Measurements from ENCODE around the gene ZNF320.
"Not testable (repeated sequence)": the region's sequence is repeated elsewhere in the genome, so short reads cannot be mapped to it uniquely, and the experiment has no call there.

ZNF320 gene

DNA sequence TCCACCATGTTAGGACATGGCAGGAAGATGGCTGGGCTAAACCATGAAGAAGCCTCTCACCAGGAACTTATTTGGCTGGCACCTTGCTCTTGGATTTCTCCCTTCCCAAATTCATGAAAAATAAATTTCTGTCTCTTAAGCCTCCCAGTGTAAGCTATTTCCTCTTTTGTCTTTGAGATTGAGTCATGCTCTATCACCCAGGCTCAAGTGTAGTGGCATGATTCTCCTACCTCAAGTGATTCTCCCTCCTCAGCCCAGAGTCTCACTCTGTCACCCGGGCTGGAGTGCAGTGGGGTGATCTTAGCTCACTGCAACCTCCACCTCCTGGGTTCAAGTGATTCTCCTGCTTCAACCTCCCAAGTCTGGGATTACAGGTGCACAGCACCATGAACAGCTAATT, 13.2 kb upstream of the ZNF320 start:
- DNase-seq (ENCODE audit: low read depth), result no peak
- no peak for TF ChIP-seq CTCF (IDR thresholded peaks at IDR 0.05; ENCODE audit: control insufficient read depth, extremely low read depth, insufficient read depth)
- no peak overlapping the region for H3K4me3 ChIP-seq (ENCODE audit: low read depth, low read length)

- not testable (repeated sequence) for DNase-seq (ENCODE audit: low read depth); H3K4me3 ChIP-seq (ENCODE audit: low read depth, low read length)
Measured at GRCh38 chr19:52904052-52904780, 6.8 kb upstream of the ZNF320 start.

DNA sequence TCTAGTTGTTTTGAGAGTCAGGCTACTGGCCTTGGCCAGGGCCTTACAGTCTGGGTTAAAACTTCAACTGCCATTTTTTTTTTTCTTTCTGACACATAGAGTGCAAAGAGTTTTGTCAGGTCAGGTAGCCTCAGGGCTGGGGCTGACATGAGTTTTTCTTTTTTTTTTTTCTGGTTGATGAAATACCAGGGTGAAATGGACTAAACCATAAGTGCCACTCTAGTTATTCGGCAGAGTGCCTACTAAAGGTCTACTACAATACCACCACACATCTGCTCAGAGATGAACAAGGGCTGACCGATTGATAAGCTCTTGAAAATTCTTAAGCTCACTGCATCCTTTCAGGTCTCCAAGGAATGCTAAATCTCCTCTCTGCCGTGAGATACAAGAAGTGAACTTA, 4.4 kb upstream of the ZNF320 start:
- no peak for DNase-seq (ENCODE audit: low read depth)
- no peak overlapping the region for H3K4me3 ChIP-seq (ENCODE audit: low read depth, low read length)
- TF ChIP-seq CTCF (IDR thresholded peaks at IDR 0.05; ENCODE audit: control insufficient read depth, extremely low read depth, insufficient read depth), result no peak

DNA sequence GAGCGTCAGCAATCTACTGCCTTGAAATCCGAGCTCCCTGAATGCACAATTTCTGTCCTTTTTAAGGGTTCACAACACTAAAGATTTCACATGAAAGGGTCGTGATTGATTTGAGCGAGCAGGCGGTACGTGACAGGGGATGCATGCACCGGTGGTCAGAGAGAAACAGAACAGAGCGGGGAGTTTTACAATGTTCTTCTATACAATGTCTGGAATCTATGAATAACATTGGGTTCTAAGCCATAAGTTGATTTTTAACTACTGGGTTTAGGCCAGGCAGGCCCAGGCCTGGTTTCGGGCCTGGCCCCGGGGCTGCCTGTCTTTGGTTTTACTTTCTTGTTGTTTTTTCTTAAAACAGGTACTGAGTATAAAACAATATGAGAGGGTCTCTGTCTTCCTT, 1.2 kb upstream of the ZNF320 start:
- DNase-seq (ENCODE audit: low read depth); H3K4me3 ChIP-seq (ENCODE audit: low read depth, low read length): not testable (repeated sequence)

DNA sequence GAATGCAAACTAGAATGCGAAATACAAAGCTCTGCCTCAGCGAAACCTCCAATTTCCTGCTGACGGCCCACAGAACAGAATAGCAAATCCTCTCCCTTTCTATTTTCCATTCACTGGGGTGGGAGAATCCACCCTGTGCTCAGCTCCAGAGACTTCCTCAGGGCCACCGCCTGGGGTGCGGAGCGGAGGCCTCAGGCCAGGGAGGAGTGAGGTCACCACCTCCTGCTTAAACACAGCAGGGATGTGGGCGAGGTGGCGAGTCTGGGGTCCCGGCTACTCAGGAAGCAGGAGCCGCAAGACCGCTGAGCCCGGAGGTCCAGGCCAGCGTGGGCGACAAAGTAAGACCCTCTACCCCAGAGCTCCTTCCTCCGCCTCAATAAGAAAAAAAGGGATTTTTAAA, 666 bp upstream of the ZNF320 start:
- no peak for DNase-seq (ENCODE audit: low read depth)
- no peak for TF ChIP-seq CTCF (IDR thresholded peaks at IDR 0.05; ENCODE audit: control insufficient read depth, extremely low read depth, insufficient read depth)
- peak overlapping the region; percentile 84 for H3K4me3 ChIP-seq (ENCODE audit: low read depth, low read length)

DNA sequence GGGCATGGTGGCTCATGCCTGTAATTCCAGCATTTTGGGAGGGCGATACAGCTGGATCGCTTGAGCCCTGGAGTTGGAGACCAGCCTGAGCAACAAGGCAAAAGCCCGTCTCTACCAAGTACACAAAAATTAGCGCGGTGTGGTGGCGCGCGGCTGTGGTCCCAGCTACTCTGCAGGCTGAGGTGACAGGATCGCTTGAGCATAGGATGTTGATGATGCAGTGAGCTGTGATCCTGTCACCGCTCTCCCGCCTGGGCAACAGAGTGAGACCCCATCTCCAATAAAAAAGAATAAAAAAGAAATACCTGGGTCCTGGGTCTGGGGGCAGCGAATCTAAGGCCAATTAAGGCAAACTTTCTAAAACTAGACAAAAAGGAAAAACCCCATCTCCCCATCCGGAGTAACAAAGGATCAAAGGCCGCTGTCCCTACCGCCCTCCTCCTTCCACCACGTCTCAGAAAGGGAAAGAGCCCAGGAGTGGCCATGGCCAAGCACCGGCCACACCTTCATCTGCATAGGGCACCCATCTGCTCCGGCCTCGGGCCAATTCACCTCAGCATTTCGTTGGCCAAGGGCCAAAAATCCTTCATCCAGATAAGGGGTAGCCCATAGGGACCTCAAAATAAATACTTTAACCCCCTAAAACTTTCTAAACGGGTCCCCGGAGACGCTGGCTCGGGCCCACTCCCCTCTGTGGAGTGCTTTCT, 851 bp downstream of the ZNF320 start:
- peak overlapping the region; percentile 84 for H3K4me3 ChIP-seq (ENCODE audit: low read depth, low read length)
- TF ChIP-seq CTCF (IDR thresholded peaks at IDR 0.05; ENCODE audit: control insufficient read depth, extremely low read depth, insufficient read depth), result no peak
- peak; percentile 26 for DNase-seq (ENCODE audit: low read depth)

DNA sequence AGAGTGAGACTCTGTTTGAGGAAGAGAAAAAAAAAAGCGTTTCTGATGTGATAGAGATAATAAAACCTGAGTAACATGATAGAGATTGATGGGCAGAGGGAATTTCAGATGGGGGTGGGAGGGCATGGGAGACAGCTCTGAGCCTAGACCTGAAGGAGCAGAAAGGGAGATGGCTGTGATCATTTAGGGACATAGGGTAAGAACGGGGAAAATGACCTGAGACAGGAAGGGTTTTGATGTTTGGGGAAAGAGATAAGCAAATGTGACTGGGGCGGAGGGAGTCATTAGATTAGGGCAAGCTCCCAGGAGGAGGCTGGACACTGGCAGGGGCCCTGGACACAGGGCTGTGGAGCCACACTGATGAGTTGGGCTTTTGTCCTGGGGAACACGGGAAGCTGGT, 6.1 kb downstream of the ZNF320 start:
- no peak for TF ChIP-seq CTCF (IDR thresholded peaks at IDR 0.05; ENCODE audit: control insufficient read depth, extremely low read depth, insufficient read depth)
- H3K4me3 ChIP-seq (ENCODE audit: low read depth, low read length), result no peak overlapping the region
- no peak for DNase-seq (ENCODE audit: low read depth)

- H3K4me3 ChIP-seq (ENCODE audit: low read depth, low read length), result no peak overlapping the region
- DNase-seq (ENCODE audit: low read depth), result peak; percentile 54
- TF ChIP-seq CTCF (IDR thresholded peaks at IDR 0.05; ENCODE audit: control insufficient read depth, extremely low read depth, insufficient read depth), result no peak
Measured at GRCh38 chr19:52889931-52890330, 7.5 kb downstream of the ZNF320 start.

All from LNCaP clone FGC (cell line).